ENCODE results near the gene FKBP10.
"Not testable (repeated sequence)": the region's sequence is repeated elsewhere in the genome, so short reads cannot be mapped to it uniquely, and the experiment has no call there.

The FKBP10 gene

GRCh38 chr17:41835800-41836549, 23.2 kb downstream of the FKBP10 start, which contains the start of gene NT5C3B:
Gene NT5C3B, minus strand, starts transcription at chr17:41836232. Its CDS starts 39 bp downstream, at chr17:41836193.
- DNase-seq, result peak in 51 of 58 donors; percentile 5 to 67 (median 41)

GRCh38 chr17:41836550-41837196, 23.9 kb downstream of the FKBP10 start:
- no peak for DNase-seq

GRCh38 chr17:41837761-41838538, 25.1 kb downstream of the FKBP10 start, which contains the start of gene KLHL10:
Gene KLHL10, plus strand, starts transcription at chr17:41837825. Its CDS starts 108 bp downstream, at chr17:41837933.
- no peak for DNase-seq

- DNase-seq, result not testable (repeated sequence)
Observed at GRCh38 chr17:41839448-41839847, 26.6 kb downstream of the FKBP10 start.

GRCh38 chr17:41840781-41841180, 28.0 kb downstream of the FKBP10 start:
- not testable (repeated sequence) for DNase-seq

- DNase-seq, result no peak
Observed at GRCh38 chr17:41844971-41845370, 32.2 kb downstream of the FKBP10 start.

- DNase-seq, result no peak
Observed at GRCh38 chr17:41848788-41849187, 36.0 kb downstream of the FKBP10 start.

- DNase-seq, result no peak
Observed at GRCh38 chr17:41849251-41849990, 36.6 kb downstream of the FKBP10 start.

GRCh38 chr17:41851382-41851781, 38.6 kb downstream of the FKBP10 start:
- not testable (repeated sequence) for DNase-seq

GRCh38 chr17:41860254-41860931, 47.6 kb downstream of the FKBP10 start:
- DNase-seq, result no peak

- peak in 2 of 58 donors; percentile 2 to 9 for DNase-seq
Observed at GRCh38 chr17:41863074-41863848, 50.5 kb downstream of the FKBP10 start.

- peak in 9 of 58 donors; percentile 27 to 63 (median 53) for DNase-seq
Observed at GRCh38 chr17:41864498-41864835, 51.7 kb downstream of the FKBP10 start.

- DNase-seq, result peak; percentile 15 to 92 (median 82)
Observed at GRCh38 chr17:41864836-41865595, 52.2 kb downstream of the FKBP10 start, which contains the start of gene KLHL11. Gene KLHL11, minus strand, starts transcription at chr17:41865423. Its CDS starts 53 bp downstream, at chr17:41865370.

GRCh38 chr17:41865596-41865893, 52.7 kb downstream of the FKBP10 start:
- no peak for DNase-seq

- no peak for DNase-seq
Observed at GRCh38 chr17:41868568-41868967, 55.8 kb downstream of the FKBP10 start.

GRCh38 chr17:41869426-41869825, 56.6 kb downstream of the FKBP10 start:
- no peak for DNase-seq

- DNase-seq, result no peak
Observed at GRCh38 chr17:41870097-41870496, 57.3 kb downstream of the FKBP10 start.

- peak in 14 of 58 donors; percentile 1 to 62 (median 15) for DNase-seq
Observed at GRCh38 chr17:41870627-41871026, 57.8 kb downstream of the FKBP10 start.

GRCh38 chr17:41871789-41872188, 59.0 kb downstream of the FKBP10 start:
- no peak for DNase-seq

Measured in anterior cingulate cortex (tissue), 58 donors.